Karpas-422 (cell line): ENCODE measurements around the gene NAPEPLD. TPM values are rescaled to one million over a fixed set of nuclear protein-coding genes. Genes with fewer than 3 reads are reported as not detected.
"Not testable (repeated sequence)": the region's sequence is repeated elsewhere in the genome, so short reads cannot be mapped to it uniquely, and the experiment has no call there.

Experiments used
- DNase-seq: peaks from one replicate; pipeline ENCODE4 v3.0.0-alpha.2; 2015
- H2AFZ ChIP-seq: fragments of 200-600 bp; sonication (generic); 2 replicates; pipeline ENCODE4 v1.6.1; 2014; ENCODE audit warnings: antibody characterized with exemption, low read length, mixed read lengths
- H3K27ac ChIP-seq: fragments of 200-600 bp; sonication (generic); 2 replicates; pipeline ENCODE4 v1.5.1; 2014; ENCODE audit warnings: mild to moderate bottlenecking, low read length, moderate library complexity
- H3K27me3 ChIP-seq: fragments of 200-600 bp; sonication (generic); 2 replicates; pipeline ENCODE4 v1.6.1; 2014; ENCODE audit warnings: low read length, mixed read lengths
- H3K36me3 ChIP-seq: fragments of 200-600 bp; sonication (generic); 2 replicates; pipeline ENCODE4 v1.6.1; 2014; ENCODE audit warnings: low read length, mixed read lengths; ENCODE audit not compliant: insufficient read depth
- H3K4me1 ChIP-seq: fragments of 200-600 bp; sonication (generic); 2 replicates; pipeline ENCODE4 v1.6.1; 2014; ENCODE audit warnings: mild to moderate bottlenecking, low read length, mixed read lengths
- H3K4me2 ChIP-seq: fragments of 200-600 bp; sonication (generic); 2 replicates; pipeline ENCODE4 v1.6.1; 2014; ENCODE audit warnings: low read length, low read depth, mild to moderate bottlenecking; ENCODE audit not compliant: poor library complexity, severe bottlenecking
- H3K4me3 ChIP-seq: fragments of 200-600 bp; sonication (generic); 2 replicates; pipeline ENCODE4 v1.5.1; 2014; ENCODE audit warnings: mild to moderate bottlenecking, antibody characterized with exemption, low read length, mixed read lengths
- H3K79me2 ChIP-seq: fragments of 200-600 bp; sonication (generic); 2 replicates; pipeline ENCODE4 v1.6.1; 2014; ENCODE audit warnings: mild to moderate bottlenecking, low read length, mixed read lengths
- H3K9ac ChIP-seq: fragments of 200-600 bp; sonication (generic); 2 replicates; pipeline ENCODE4 v1.6.0; 2014; ENCODE audit warnings: low read length
- H3K9me2 ChIP-seq: fragments of 200-600 bp; sonication (generic), shearing (Covaris generic); replicated peaks from 2 replicates; pipeline ENCODE4 v1.6.0; 2014; ENCODE audit warnings: mild to moderate bottlenecking, low read length, moderate library complexity; ENCODE audit not compliant: insufficient read depth
- H3K9me3 ChIP-seq: fragments of 300-700, 200-600 bp; sonication (generic); 2 replicates; pipeline ENCODE4 v1.6.1; 2014; ENCODE audit warnings: low read length, mixed read lengths
- H4K20me1 ChIP-seq: fragments of 200-600 bp; sonication (generic); 2 replicates; pipeline ENCODE4 v1.6.1; 2014; ENCODE audit warnings: mild to moderate bottlenecking, antibody characterized with exemption, low read length, low read depth; ENCODE audit not compliant: insufficient read depth
- total RNA-seq: library from RNA; depleted of rRNA; stranded (reverse); fragments of >200 nt; shearing (Covaris generic); gene quantifications from 2 replicates; pipeline ENCODE4 v1.2.3, GENCODE V29; 2014; ENCODE audit warnings: low replicate concordance; rRNA removed

Gene NAPEPLD
- total RNA-seq: 12.9 and 24.8 TPM in 2 replicates

DNA sequence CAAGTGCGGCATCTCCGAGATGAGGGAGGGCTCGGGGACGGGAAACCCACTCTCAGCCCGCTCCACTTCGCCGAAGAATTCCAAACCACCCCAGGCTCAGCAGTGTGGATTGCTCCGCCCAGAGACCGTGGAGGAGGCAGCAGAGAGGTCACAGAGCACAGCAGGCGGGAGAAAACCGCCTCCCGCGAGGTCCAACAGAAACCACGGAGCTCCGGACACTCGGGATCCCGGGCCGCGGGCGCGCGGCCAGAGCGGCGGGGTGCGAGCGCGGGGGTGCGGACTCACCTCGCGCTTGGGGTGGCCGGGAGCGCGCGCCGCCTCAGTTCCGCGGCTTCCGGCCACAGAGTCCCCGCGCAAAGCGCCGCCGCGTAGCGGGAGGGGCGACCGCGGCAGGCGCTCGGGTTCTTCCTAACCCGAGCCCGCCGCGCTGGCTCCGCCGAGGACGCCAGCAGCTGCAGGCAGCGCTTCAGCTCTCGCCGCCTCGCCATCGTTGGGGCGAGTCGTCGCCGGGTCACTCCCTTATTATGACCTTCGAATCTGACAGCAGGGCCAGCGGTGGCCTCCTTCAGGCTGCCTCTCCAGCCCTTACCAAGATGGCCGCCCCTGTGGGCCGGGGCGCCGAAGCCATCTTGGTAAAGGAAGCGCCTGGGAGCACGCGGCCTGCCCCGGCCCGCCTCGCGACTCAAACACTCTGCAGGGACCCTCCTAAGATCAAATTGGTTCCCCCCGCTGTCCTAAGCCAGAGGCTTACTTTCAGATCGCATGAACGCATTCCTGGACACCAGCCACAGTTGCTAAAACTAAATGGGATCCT, at the start of gene NAPEPLD:
NAPEPLD (minus strand) TSS at position 106 of the 814 bp plus-strand sequence. CDS start 20,323 bp downstream, outside the sequence.
- H3K4me3 ChIP-seq: peak within 1 kb of the TSS; percentile 88

GRCh38 chr7:103198079-103198478, 49.2 kb upstream of the NAPEPLD start:
- H3K9me3 ChIP-seq, H3K27ac ChIP-seq, H3K9ac ChIP-seq, H4K20me1 ChIP-seq, H3K36me3 ChIP-seq, DNase-seq, H3K79me2 ChIP-seq, H3K27me3 ChIP-seq, H3K9me2 ChIP-seq, H3K4me1 ChIP-seq, H3K4me2 ChIP-seq, H3K4me3 ChIP-seq, H2AFZ ChIP-seq: not testable (repeated sequence)

More for the DNA sequence above, at the start of gene NAPEPLD:
- H3K4me2 ChIP-seq: peak within 1 kb of the TSS; percentile 98
- no peaks in the 10 kb centered on the region for H3K27me3 ChIP-seq
- H3K36me3 ChIP-seq: no peaks in the 10 kb centered on the region
- peak; percentile 93 for DNase-seq
- peak within 1 kb of the TSS; percentile 95 for H3K9ac ChIP-seq
- peaks cover 35% of the 10 kb centered on the region for H3K4me1 ChIP-seq
- peak within 1 kb of the TSS; percentile 86 for H3K27ac ChIP-seq
- H4K20me1 ChIP-seq: no peaks in the 10 kb centered on the region
- H3K79me2 ChIP-seq: peaks cover 54% of the 10 kb centered on the region
- no peaks in the 10 kb centered on the region for H3K9me2 ChIP-seq
- peak within 1 kb of the TSS; percentile 27 for H2AFZ ChIP-seq
- H3K9me3 ChIP-seq: no peaks in the 10 kb centered on the region

- not testable (repeated sequence) for H3K36me3 ChIP-seq, H3K4me3 ChIP-seq, H3K27me3 ChIP-seq, H2AFZ ChIP-seq, H3K9me2 ChIP-seq, H3K79me2 ChIP-seq, H3K4me1 ChIP-seq, H3K4me2 ChIP-seq, H4K20me1 ChIP-seq, H3K27ac ChIP-seq, DNase-seq, H3K9me3 ChIP-seq, H3K9ac ChIP-seq
Observed at GRCh38 chr7:103195364-103195763, 46.5 kb upstream of the NAPEPLD start.

DNA sequence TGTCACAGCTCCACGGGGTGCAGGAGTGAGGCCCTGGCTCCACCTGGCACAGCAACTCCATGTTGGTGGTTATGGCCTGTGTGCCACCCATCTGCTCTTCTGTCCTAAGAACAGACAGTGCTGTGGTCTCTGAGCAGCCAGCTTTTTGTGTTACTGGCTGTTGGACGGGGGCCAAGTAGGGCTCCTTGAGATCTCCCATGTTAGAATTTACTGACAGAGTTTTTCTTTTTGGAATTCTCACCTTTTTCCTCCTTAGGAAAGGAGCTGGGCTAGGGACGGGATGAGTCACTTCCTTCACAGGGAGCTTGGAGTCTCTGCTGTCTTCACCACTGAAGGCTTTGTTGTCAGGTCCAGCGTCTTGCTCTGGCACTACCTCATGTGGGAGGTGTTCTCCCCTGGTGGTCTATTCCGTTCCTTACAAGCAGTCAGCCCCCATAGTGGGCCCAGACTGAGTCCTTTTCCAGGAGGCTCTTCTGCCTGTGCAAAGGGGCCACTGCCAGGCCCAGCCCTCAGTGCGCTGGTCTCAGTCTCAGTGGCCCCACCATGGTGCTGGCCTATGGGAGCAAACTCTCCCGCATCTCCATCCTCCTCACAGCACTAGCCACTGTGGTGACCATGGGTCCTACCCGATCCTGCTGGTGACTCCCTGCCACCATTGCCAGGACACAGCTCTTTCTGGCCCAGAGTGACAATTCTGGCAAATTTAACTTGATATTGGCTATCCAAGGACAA, 23.7 kb upstream of the NAPEPLD start:
- not testable (repeated sequence) for H3K36me3 ChIP-seq, H3K9ac ChIP-seq, H4K20me1 ChIP-seq, H3K27me3 ChIP-seq, H3K4me2 ChIP-seq, H3K4me3 ChIP-seq, DNase-seq, H3K27ac ChIP-seq, H3K4me1 ChIP-seq, H3K9me2 ChIP-seq, H3K79me2 ChIP-seq, H3K9me3 ChIP-seq, H2AFZ ChIP-seq

- not testable (repeated sequence) for H3K4me3 ChIP-seq, H3K9me2 ChIP-seq, H3K27ac ChIP-seq, H3K27me3 ChIP-seq, H3K9me3 ChIP-seq, H3K4me2 ChIP-seq, DNase-seq, H3K9ac ChIP-seq, H4K20me1 ChIP-seq, H2AFZ ChIP-seq, H3K79me2 ChIP-seq, H3K36me3 ChIP-seq, H3K4me1 ChIP-seq
Observed at GRCh38 chr7:103171695-103172414, 23.0 kb upstream of the NAPEPLD start.

DNA sequence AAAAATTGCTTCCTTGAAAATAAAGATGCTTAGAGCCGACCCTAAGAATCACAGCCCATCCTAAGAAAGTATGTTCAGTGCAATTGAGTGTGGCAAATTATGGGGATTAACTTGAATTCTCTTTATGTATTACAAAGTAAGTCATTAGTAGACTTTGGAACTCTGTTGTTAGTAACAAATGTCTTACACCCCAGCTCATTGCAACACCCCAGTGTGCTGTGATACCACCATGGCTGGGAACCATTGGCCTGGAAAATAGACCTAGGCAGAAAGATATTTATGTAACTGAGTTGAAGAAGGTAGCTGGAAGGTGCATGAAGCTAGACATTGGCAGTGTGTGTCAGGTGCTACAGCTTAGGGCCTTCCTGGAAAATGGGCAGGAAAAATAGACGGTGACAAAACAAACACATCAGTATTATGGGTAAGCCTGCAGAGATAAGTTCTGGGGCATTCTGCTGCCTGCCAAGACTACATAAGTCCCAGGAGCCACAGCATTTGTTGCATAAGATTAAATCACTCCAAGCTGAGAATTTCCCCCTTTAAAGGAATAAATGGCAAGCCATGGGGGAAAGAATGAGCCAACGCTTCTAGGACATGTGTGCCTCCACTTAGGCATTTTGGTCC, 18.1 kb upstream of the NAPEPLD start:
- not testable (repeated sequence) for H3K9me3 ChIP-seq, H3K9ac ChIP-seq, H3K36me3 ChIP-seq, DNase-seq, H3K27ac ChIP-seq, H3K9me2 ChIP-seq, H3K79me2 ChIP-seq, H3K4me3 ChIP-seq, H3K27me3 ChIP-seq, H2AFZ ChIP-seq, H3K4me2 ChIP-seq, H3K4me1 ChIP-seq, H4K20me1 ChIP-seq

- H3K9ac ChIP-seq, H3K4me3 ChIP-seq, H3K4me1 ChIP-seq, H2AFZ ChIP-seq, DNase-seq, H3K27me3 ChIP-seq, H4K20me1 ChIP-seq, H3K79me2 ChIP-seq, H3K9me3 ChIP-seq, H3K4me2 ChIP-seq, H3K36me3 ChIP-seq, H3K9me2 ChIP-seq, H3K27ac ChIP-seq: not testable (repeated sequence)
Observed at GRCh38 chr7:103163087-103163825, 14.4 kb upstream of the NAPEPLD start.
